K562 (cell line): Measurements from ENCODE around the gene RNF41. TPM values are rescaled to one million over a fixed set of nuclear protein-coding genes. Genes with fewer than 3 reads are reported as not detected.

Source experiments
- C11orf30 ChIP-seq: fragments of 450-650 bp; IDR thresholded peaks from 2 replicates; pipeline ENCODE4 v1.6.1; 2016; ENCODE audit warnings: low read depth, mild to moderate bottlenecking
- EP400 ChIP-seq: fragments of 450-650 bp; IDR thresholded peaks from 2 replicates; pipeline ENCODE4 v1.6.1; 2017; ENCODE audit warnings: antibody characterized with exemption, mild to moderate bottlenecking, moderate library complexity
- FOXA1 ChIP-seq: fragments of 450-650 bp; IDR thresholded peaks from 2 replicates; pipeline ENCODE4 v1.6.1; 2016; ENCODE audit warnings: mild to moderate bottlenecking, borderline replicate concordance
- KLF16 ChIP-seq: IDR thresholded peaks from 2 replicates; pipeline ENCODE4 v1.6.1; 2016; ENCODE audit warnings: antibody characterized with exemption
- MBD2 ChIP-seq: sonication (generic); IDR thresholded peaks from 2 replicates; pipeline ENCODE4 v1.6.1; 2016; ENCODE audit warnings: low read depth, borderline replicate concordance
- RUNX1 ChIP-seq: sonication (generic); IDR thresholded peaks from 2 replicates; pipeline ENCODE4 v1.6.1; 2016; ENCODE audit warnings: antibody characterized with exemption, low read depth
- SMC3 ChIP-seq: conservative IDR thresholded peaks from 2 replicates; pipeline ENCODE4 v1.6.1; 2011; ENCODE audit warnings: low read depth, low read length, improper control_type of control experiment; ENCODE audit not compliant: insufficient read depth
- SNRNP70 ChIP-seq: fragments of 200-400 bp; formaldehyde crosslinking; optimal IDR thresholded peaks from 2 replicates; pipeline ENCODE3; 2017; ENCODE audit warnings: low read depth, low read length
- ZNF280B ChIP-seq: fragments of 250-450 bp; sonication (Bioruptor Pico); IDR thresholded peaks from 2 replicates; pipeline ENCODE4 v1.5.1; 2021; ENCODE audit warnings: mild to moderate bottlenecking
- ZNF282 ChIP-seq: sonication (generic); formaldehyde crosslinking; IDR thresholded peaks from 2 replicates; pipeline ENCODE4 v1.8.1; 2023; ENCODE audit warnings: missing genetic modification reagents
- ZNF318 ChIP-seq, 2 experiments: fragments of 450-650 bp; IDR thresholded peaks; 2 replicates each; pipeline ENCODE4 v1.6.1; 2016; ENCODE audit warnings: mild to moderate bottlenecking in 2 of 2, borderline replicate concordance in 1 of 2, low read depth in 1 of 2, moderate library complexity in 1 of 2
- ZNF561 ChIP-seq: fragments of 450-650 bp; formaldehyde crosslinking; conservative IDR thresholded peaks from 2 replicates; pipeline ENCODE4 v1.4.0; 2020; ENCODE audit warnings: mild to moderate bottlenecking, moderate library complexity
- ZNF586 ChIP-seq: fragments of 450-650 bp; formaldehyde crosslinking; conservative IDR thresholded peaks from 2 replicates; pipeline ENCODE4 v1.4.0; 2020; ENCODE audit warnings: mild to moderate bottlenecking, moderate library complexity
- ZNF780A ChIP-seq: fragments of 250-450 bp; sonication (Bioruptor Pico); IDR thresholded peaks from 2 replicates; pipeline ENCODE4 v1.5.0; 2021; ENCODE audit warnings: mild to moderate bottlenecking
- polyA plus RNA-seq, 8 experiments: library from polyadenylated mRNA; depleted of rRNA in 4 of 8; stranded (reverse) in 5 of 8; unstranded in 3 of 8; fragments of >200 nt; fragmentation: Nextera tagmentation in 2 of 8; fragmentation: Illumina TruSeq in 1 of 8; extraction: Ambion mirVana in 2 of 8; extraction: Trizol in 1 of 8; gene quantifications; 2 replicates each; pipeline versions ENCODE4 v1.2.1 to v1.2.3, GENCODE V29; 2011 to 2014; ENCODE audit warnings: inconsistent platforms in 1 of 8, missing spikeins in 1 of 8
- total RNA-seq, 7 experiments: library from RNA; depleted of rRNA in 6 of 7; stranded (reverse); fragments of >200 nt in 6 of 7; fragmentation: Illumina TruSeq in 2 of 7; extraction: Trizol in 2 of 7; gene quantifications; 2 replicates each; pipeline versions ENCODE4 v1.2.1 to v1.2.3, GENCODE V29; 2011 to 2021; ENCODE audit warnings: low replicate concordance in 1 of 7
- TF ChIP-seq, protein P1 (sequence below): fragments of 450-650 bp; formaldehyde crosslinking; conservative IDR thresholded peaks from 2 replicates; pipeline ENCODE4 v1.4.0; 2022; ENCODE audit warnings: mild to moderate bottlenecking, missing genetic modification characterization
- TF ChIP-seq, protein P2 (sequence below): sonication (generic); formaldehyde crosslinking; IDR thresholded peaks from 2 replicates; pipeline ENCODE4 v1.8.1; 2023; ENCODE audit warnings: mild to moderate bottlenecking, missing genetic modification reagents, moderate library complexity

The RNF41 gene
- total and polyA plus RNA-seq, 9 of the 15 experiments (the other 6 are each of a cell fraction or from before 2014, with no cell fraction given) = 28.2 to 46.8 (median 33.8) TPM

DNA sequence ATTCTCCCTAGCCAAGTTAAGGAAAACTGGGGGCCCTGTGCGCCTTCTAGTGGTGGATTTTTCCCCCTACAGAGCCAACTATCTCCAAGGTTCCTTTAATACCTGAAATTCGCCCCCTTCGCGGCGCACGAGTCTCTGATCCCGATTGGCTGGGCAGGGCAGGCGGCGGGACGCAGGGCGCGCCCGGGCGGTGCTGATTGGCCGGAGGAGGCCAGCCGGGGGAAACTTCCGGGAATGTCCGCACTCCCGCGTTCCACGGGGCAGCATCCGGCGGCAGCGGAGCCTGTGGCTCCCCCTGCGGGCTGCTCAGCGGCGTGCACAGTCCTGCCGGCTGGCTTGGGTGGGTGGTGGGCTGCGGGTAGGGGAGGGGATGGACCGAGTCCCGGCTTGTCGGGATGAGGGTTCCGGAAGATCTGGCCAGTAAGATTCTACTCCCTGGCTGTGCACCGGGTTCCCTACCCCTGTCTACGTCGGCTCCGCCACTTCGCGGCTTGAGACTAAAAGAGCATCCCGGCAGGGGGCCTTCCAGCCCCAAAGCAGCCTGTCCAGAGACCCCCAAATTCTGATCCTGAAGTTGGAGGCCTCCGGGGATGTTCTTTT, 2.5 kb upstream of the RNF41 start, which contains the start of gene NABP2 (continued):
- TF ChIP-seq FOXA1 (no peak), ZNF780A (CRISPR knock-in tag) (no peak), ZNF318 (IDR thresholded peaks at IDR 0.05; ENCODE audit: borderline replicate concordance in 1 of 2, low read depth in 1 of 2) (no peak), EP400 (peak; percentile 89), C11orf30 (peak; percentile 80), ZNF282 (CRISPR knock-in tag) (no peak), KLF16 (peak; percentile 75), RUNX1 (no peak), ZNF280B (CRISPR knock-in tag) (no peak), MBD2 (peak; percentile 89), ZNF586 (CRISPR knock-in tag) (no peak), ZNF561 (CRISPR knock-in tag) (no peak), SMC3 (peak; percentile 57), SNRNP70 (no peak)
- TF ChIP-seq, protein P1, sequence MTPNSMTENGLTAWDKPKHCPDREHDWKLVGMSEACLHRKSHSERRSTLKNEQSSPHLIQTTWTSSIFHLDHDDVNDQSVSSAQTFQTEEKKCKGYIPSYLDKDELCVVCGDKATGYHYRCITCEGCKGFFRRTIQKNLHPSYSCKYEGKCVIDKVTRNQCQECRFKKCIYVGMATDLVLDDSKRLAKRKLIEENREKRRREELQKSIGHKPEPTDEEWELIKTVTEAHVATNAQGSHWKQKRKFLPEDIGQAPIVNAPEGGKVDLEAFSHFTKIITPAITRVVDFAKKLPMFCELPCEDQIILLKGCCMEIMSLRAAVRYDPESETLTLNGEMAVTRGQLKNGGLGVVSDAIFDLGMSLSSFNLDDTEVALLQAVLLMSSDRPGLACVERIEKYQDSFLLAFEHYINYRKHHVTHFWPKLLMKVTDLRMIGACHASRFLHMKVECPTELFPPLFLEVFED = no peak
- TF ChIP-seq, protein P2, sequence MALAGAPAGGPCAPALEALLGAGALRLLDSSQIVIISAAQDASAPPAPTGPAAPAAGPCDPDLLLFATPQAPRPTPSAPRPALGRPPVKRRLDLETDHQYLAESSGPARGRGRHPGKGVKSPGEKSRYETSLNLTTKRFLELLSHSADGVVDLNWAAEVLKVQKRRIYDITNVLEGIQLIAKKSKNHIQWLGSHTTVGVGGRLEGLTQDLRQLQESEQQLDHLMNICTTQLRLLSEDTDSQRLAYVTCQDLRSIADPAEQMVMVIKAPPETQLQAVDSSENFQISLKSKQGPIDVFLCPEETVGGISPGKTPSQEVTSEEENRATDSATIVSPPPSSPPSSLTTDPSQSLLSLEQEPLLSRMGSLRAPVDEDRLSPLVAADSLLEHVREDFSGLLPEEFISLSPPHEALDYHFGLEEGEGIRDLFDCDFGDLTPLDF = peak; percentile 95
